Rectal smooth muscle tissue (tissue), 1 donor: ENCODE results near the gene TAS2R38.

Experiments
- H3K27ac ChIP-seq: one replicate; pipeline ENCODE4 v1.7.0; 2013; ENCODE audit warnings: low read depth, low read length, inconsistent platforms
- H3K27me3 ChIP-seq: one replicate; pipeline ENCODE4 v1.7.0; 2013; ENCODE audit warnings: low read length; ENCODE audit not compliant: control insufficient read depth, insufficient read depth
- H3K36me3 ChIP-seq: one replicate; pipeline ENCODE4 v1.7.0; 2013; ENCODE audit warnings: low read length; ENCODE audit not compliant: control insufficient read depth, insufficient read depth
- H3K4me1 ChIP-seq: one replicate; pipeline ENCODE4 v1.7.0; 2013; ENCODE audit warnings: low read length; ENCODE audit not compliant: control insufficient read depth, insufficient read depth
- H3K4me3 ChIP-seq: one replicate; pipeline ENCODE4 v1.7.0; 2013; ENCODE audit warnings: low read length
- H3K9ac ChIP-seq: one replicate; pipeline ENCODE4 v1.7.0; 2013; ENCODE audit warnings: low read length

The TAS2R38 gene

DNA sequence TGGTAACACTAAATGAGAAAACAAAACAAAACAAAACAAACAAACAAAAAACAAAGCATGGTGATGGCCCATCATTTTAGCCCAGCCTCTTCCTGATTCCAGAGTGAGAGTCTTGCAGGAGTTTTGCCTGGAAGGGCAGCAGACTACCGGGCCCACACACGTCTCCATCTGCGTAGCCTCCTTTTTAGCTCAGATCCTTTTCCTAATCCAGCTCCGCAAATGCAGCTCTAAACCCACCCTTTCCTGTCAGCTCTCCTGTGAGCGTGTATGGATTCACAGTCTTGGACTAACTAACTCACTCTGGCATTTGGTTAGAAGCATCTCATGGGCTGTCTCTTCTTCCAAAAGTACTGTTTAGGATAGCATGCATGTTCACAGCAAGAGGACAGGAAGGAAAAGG, 43.4 kb downstream of the TAS2R38 start:
- H3K4me1 ChIP-seq, result no peaks in the 10 kb centered on the region
- H3K4me3 ChIP-seq, result no peak overlapping the region
- H3K27me3 ChIP-seq, result no peaks in the 10 kb centered on the region
- no peak overlapping the region for H3K27ac ChIP-seq
- no peaks in the 10 kb centered on the region for H3K36me3 ChIP-seq
- H3K9ac ChIP-seq, result no peak overlapping the region

DNA sequence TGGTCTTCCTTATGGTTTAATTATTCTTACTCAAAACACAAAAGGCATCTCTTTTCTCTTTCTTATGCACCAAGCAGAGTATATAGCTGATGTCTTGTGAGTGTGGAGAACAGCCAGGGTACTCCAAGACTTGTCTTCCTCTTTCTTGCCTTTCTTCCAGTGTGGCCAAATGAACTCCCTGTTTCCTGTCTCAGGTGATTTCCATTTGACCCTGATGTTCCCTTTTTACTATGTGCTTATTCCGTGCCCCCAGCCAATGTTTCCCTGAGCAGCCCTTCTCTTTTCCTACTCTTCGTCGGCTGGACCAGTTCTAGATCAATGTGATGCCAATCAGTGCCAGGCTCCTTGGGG, 44.8 kb downstream of the TAS2R38 start:
- no peak overlapping the region for H3K4me3 ChIP-seq
- H3K4me1 ChIP-seq, result no peaks in the 10 kb centered on the region
- H3K27me3 ChIP-seq, result no peaks in the 10 kb centered on the region
- no peak overlapping the region for H3K27ac ChIP-seq
- H3K36me3 ChIP-seq, result no peaks in the 10 kb centered on the region
- no peak overlapping the region for H3K9ac ChIP-seq

DNA sequence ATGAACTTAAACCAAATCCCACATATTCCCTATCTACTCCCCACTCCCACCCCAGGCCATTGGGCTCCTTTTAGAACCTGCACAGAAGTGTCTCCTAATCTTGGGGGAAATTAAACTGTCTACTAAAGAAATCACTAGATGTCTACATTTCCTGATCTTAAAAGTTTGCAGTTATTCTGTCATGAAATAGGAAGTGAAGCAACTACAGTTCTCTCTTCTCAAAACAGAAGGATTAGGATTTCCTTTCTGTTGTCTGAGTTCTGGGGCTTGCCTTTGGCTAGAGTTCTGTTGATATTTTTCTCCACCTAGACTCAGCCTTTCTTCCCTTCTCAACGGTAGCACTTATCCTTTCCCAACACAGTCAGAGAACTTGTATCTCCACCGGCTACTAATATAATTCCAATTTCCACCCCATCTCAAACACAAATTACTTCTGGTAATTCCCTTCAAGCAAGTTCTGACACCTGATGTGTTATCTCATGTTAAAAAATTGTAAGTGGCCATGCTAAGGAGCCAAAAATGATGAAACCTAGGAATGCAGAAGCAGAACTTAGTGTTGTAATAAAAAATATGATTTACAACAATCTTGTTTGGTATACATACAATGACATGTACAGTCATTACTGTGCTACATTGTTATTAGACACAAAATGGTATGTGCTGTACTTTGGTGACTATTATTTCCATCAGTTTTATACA, 45.3 kb downstream of the TAS2R38 start:
- Histone ChIP-seq H3K27me3 (no peaks in the 10 kb centered on the region), H3K4me1 (no peaks in the 10 kb centered on the region), H3K4me3 (no peak overlapping the region), H3K36me3 (no peaks in the 10 kb centered on the region), H3K9ac (no peak overlapping the region), H3K27ac (no peak overlapping the region)
